ENCODE data around the gene NUP88.

- TF ChIP-seq CTCF (conservative IDR thresholded peaks at IDR 0.05 in 1 of 2, IDR thresholded peaks at IDR 0.05 in 1 of 2; ENCODE audit: extremely low read depth in 1 of 2, insufficient read depth in 1 of 2, low read depth in 1 of 2, low read length in 2 of 2) (no peak), EZH2 (IDR thresholded peaks at IDR 0.05; ENCODE audit: borderline replicate concordance, low read length) (no peak)
These were observed 49.1 kb downstream of the NUP88 start for GRCh38 chr17:5370411-5370810.
